Colonic mucosa (tissue), 4 donors: ENCODE data around the gene MEIS1. TPM values are rescaled to one million over a fixed set of nuclear protein-coding genes. Genes with fewer than 3 reads are reported as not detected.

ENCODE experiments used
- DNase-seq: peaks from one replicate; pipeline ENCODE4 v3.0.0-alpha.2; 2020
- H3K27ac ChIP-seq: fragments of 200-600 bp; one replicate; pipeline ENCODE4 v1.8.0; 2021
- H3K27me3 ChIP-seq: fragments of 200-600 bp; one replicate; pipeline ENCODE4 v1.8.0; 2021
- H3K36me3 ChIP-seq: fragments of 200-600 bp; one replicate; pipeline ENCODE4 v1.8.0; 2021
- H3K4me1 ChIP-seq: fragments of 200-600 bp; one replicate; pipeline ENCODE4 v1.8.0; 2021; ENCODE audit warnings: mild to moderate bottlenecking
- H3K4me3 ChIP-seq: fragments of 200-600 bp; one replicate; pipeline ENCODE4 v1.8.0; 2021
- H3K9ac ChIP-seq, 2 donors: one replicate each; pipeline ENCODE4 v1.7.0; 2013; ENCODE audit warnings: control low read depth in 2 of 2, low read depth in 2 of 2, low read length in 2 of 2
- H3K9me3 ChIP-seq: fragments of 200-600 bp; one replicate; pipeline ENCODE4 v1.8.0; 2021
- intact Hi-C: fragments of 100-400 bp; cut with DNase I; formaldehyde crosslinking; loops from one replicate; pipeline ENCODE4 v1.14.1; 2022
- total RNA-seq, 2 donors: library from RNA; stranded (reverse); fragmentation: NEBNext Ultra II Directional in 1 of 2; extraction: Animal tissue kit (Norgen Biotek cat#: 25700) in 1 of 2; gene quantifications; one replicate each; pipeline ENCODE4 v1.2.1, GENCODE V29; 2021
- TF ChIP-seq, protein P1 (sequence below): fragments of 200-600 bp; IDR thresholded peaks from one replicate; pipeline ENCODE4 v1.8.0; 2022; ENCODE audit warnings: antibody characterized with exemption, mild to moderate bottlenecking
- donor health status: healthy.
- donor health status: DM: no; HTN: no; CAD: no.
- donor health status: DM: no; HTN: no; CAD: no.

MEIS1 gene
- total RNA-seq, 2 donors from 2014 or later = 8.9 to 23.1 TPM

DNA sequence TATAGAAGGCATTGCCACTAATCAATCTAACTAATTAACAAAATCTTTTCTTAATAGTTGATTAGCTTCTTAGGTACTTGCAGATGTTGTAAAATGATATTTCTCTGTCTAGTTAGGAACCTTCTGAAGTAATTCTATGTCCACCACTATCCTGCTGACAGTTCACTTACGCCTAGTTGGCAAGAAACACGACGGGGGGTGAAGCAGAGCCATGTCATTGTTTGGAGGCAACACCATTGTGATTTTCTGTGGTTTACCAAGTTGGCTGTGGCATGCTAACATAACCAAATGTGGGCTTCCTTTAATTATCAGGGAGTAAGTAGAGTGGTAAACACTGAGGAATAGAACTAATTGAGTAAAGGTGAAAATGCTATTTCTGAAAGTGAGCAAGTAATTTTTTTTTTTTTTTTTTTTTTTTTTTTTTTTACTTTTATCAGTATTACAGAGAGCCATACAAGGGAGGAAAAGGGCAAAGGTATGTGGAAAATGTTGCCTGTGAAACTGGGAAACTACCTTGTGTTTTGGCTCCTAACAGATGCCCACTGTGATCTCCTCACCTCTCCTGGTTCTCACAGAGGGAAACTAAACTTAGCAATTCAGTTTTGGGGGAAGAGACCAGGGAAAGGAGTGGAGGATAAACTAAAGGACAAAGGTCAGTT is 126.8 kb downstream of the MEIS1 start:
- intact Hi-C loops = no loop called here
- no peak overlapping the region for H3K4me3 ChIP-seq
- DNase-seq = no peak
- H3K4me1 ChIP-seq = no peaks in the 10 kb centered on the region
- TF ChIP-seq, protein P1, sequence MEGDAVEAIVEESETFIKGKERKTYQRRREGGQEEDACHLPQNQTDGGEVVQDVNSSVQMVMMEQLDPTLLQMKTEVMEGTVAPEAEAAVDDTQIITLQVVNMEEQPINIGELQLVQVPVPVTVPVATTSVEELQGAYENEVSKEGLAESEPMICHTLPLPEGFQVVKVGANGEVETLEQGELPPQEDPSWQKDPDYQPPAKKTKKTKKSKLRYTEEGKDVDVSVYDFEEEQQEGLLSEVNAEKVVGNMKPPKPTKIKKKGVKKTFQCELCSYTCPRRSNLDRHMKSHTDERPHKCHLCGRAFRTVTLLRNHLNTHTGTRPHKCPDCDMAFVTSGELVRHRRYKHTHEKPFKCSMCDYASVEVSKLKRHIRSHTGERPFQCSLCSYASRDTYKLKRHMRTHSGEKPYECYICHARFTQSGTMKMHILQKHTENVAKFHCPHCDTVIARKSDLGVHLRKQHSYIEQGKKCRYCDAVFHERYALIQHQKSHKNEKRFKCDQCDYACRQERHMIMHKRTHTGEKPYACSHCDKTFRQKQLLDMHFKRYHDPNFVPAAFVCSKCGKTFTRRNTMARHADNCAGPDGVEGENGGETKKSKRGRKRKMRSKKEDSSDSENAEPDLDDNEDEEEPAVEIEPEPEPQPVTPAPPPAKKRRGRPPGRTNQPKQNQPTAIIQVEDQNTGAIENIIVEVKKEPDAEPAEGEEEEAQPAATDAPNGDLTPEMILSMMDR = no peak
- no peaks in the 10 kb centered on the region for H3K9me3 ChIP-seq
- no peaks in the 10 kb centered on the region for H3K36me3 ChIP-seq
- no peaks in the 10 kb centered on the region for H3K27me3 ChIP-seq
- no peak overlapping the region for H3K9ac ChIP-seq
- no peak overlapping the region for H3K27ac ChIP-seq

DNA sequence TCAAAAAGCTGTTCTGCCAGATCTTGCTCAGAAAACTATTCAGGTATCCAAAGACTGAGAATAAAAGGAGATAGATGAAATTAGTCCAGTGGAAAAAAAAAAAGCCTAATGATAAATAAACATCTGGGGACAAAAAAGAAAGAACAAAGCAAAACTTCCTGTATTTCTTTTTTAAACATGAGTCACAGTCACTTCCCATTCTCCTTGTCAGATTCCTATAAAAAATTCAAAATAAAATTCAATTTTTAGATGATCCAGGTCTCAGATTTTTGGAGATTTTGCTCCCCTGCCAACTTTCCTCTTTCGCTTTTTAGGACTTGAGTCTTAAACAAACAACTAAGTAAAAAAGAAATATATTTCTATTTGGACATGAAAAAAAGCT is 127.4 kb downstream of the MEIS1 start:
- no peak for DNase-seq
- intact Hi-C loops = no loop called here
- H3K27me3 ChIP-seq = no peaks in the 10 kb centered on the region
- TF ChIP-seq, protein P1 = no peak
- no peak overlapping the region for H3K4me3 ChIP-seq
- no peaks in the 10 kb centered on the region for H3K9me3 ChIP-seq
- no peak overlapping the region for H3K9ac ChIP-seq
- H3K27ac ChIP-seq = no peak overlapping the region
- no peaks in the 10 kb centered on the region for H3K4me1 ChIP-seq
- H3K36me3 ChIP-seq = no peaks in the 10 kb centered on the region

DNA sequence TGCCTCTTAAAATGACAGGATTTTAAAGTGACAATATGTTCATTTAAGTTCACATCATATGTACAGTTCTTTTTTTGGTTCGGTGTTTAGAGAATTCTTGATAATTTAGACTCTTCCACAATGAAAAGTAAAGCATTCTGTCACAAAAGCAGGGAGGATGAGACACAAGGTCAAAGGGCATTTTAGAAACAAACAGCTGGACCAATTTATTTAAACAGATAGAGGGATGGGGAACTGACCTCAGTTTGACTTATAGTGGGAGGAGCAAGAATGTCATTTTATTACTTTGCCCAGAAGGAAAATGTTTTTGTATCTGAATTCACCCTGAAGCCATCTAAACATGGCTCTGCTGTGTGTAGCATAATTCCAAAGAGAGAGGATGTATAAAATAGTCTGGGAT is 128.5 kb downstream of the MEIS1 start:
- TF ChIP-seq, protein P1 = no peak
- H3K27me3 ChIP-seq = no peaks in the 10 kb centered on the region

DNA sequence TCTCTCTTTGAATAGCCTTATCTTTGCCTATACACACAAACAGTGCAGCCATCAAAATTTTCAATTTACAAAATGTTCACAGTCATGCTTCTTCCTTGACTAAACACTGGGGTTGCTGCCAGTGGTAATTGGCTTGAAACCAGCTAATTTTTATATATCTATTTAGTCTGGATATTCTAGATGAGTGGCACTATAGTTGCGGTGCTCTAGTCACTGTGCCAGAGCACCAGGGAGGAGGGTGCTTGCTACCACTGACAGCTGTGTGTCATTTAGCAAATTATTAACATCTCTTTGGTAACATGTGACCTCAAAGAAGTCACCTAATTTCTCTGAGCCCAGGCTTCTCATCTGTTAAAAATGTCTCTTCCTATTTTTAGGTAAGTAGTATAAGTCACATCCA is 130.4 kb downstream of the MEIS1 start:
- no peak overlapping the region for H3K9ac ChIP-seq
- TF ChIP-seq, protein P1 = no peak
- no peaks in the 10 kb centered on the region for H3K9me3 ChIP-seq
- H3K4me3 ChIP-seq = no peak overlapping the region
- no peak for DNase-seq
- H3K36me3 ChIP-seq = no peaks in the 10 kb centered on the region
- H3K27me3 ChIP-seq = no peaks in the 10 kb centered on the region
- intact Hi-C loops = no loop called here
- H3K27ac ChIP-seq = no peak overlapping the region
- no peaks in the 10 kb centered on the region for H3K4me1 ChIP-seq

More for the DNA sequence above, 128.5 kb downstream of the MEIS1 start:
- DNase-seq = no peak
- Histone ChIP-seq H3K9ac (no peak overlapping the region), H3K27ac (no peak overlapping the region), H3K4me3 (no peak overlapping the region), H3K4me1 (no peaks in the 10 kb centered on the region), H3K36me3 (no peaks in the 10 kb centered on the region), H3K9me3 (no peaks in the 10 kb centered on the region)
- intact Hi-C loops = no loop called here

DNA sequence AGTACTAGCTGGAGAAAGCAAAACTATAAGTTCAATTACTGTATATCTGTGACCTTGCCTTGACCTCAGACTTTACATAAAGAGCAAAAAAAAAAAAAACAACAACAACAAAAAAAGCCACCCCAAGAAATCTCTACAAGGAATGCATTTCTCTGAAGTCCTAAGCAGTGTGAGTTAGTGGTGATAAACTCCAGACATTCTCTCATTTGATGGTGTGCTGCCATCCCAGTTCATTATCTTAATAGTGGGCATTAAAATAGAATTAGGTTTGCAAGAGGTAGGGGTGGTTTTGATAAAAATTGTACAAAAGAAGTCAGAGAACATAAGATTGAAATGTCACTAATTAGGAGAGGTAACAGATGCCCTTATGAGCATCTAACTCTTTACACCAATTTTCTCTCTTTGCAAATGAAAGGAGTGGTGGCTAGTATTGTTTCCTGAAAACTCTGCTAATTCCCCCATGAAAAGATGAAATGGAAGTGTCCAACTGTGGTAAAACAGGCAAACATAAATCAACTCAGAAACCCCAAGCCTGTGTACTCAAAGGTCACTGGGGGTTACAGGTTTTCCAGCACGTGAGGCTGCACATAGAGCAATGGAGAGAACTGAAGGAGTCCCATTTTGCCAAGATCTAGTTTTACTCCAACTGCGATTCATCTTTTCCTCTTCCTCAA is 131.9 kb downstream of the MEIS1 start:
- no peaks in the 10 kb centered on the region for H3K4me1 ChIP-seq
- intact Hi-C loops = no loop called here
- TF ChIP-seq, protein P1 = no peak
- DNase-seq = no peak
- no peak overlapping the region for H3K4me3 ChIP-seq
- H3K36me3 ChIP-seq = no peaks in the 10 kb centered on the region
- H3K27me3 ChIP-seq = no peaks in the 10 kb centered on the region
- H3K9me3 ChIP-seq = no peaks in the 10 kb centered on the region
- no peak overlapping the region for H3K27ac ChIP-seq
- H3K9ac ChIP-seq = no peak overlapping the region
